Measurements from ENCODE around the gene CGNL1. TPM values are rescaled to one million over a fixed set of nuclear protein-coding genes. Genes with fewer than 3 reads are reported as not detected.

CGNL1 gene
- total RNA-seq, 1 experiment from 2014 or later = 34.6 TPM

- Histone ChIP-seq H3K79me1 (ENCODE audit: insufficient read depth, low read depth, low read length, poor library complexity, severe bottlenecking) (no peaks in the 10 kb centered on the region), H3K79me2 (ENCODE audit: insufficient read depth, low read length) (no peaks in the 10 kb centered on the region), H3K4me2 (ENCODE audit: insufficient read depth, insufficient read length, low read length) (no peak overlapping the region), H3K23me2 (ENCODE audit: insufficient read length, low read depth, low read length, poor library complexity, severe bottlenecking) (peaks cover 3% of the 10 kb centered on the region), H2BK12ac (ENCODE audit: insufficient read length, low read depth, low read length) (no peak overlapping the region), H2BK120ac (ENCODE audit: low read depth, low read length, poor library complexity, severe bottlenecking) (no peak overlapping the region), H3K18ac (ENCODE audit: insufficient read length, low read depth, low read length) (no peak overlapping the region), H4K5ac (ENCODE audit: insufficient read length, low read depth, low read length) (no peak overlapping the region), H2BK5ac (ENCODE audit: insufficient read length, low read length) (no peak overlapping the region), H2AK5ac (ENCODE audit: insufficient read length, low read length) (no peak overlapping the region), H3K56ac (ENCODE audit: insufficient read length, low read depth, low read length) (no peak overlapping the region), H3K27me3 (ENCODE audit: insufficient read depth, low read length) (no peaks in the 10 kb centered on the region), H2BK20ac (ENCODE audit: low read depth, low read length, poor library complexity, severe bottlenecking) (no peak overlapping the region), H3K4me1 (ENCODE audit: insufficient read depth, low read length) (no peaks in the 10 kb centered on the region), H3K23ac (ENCODE audit: insufficient read length, low read depth, low read length) (no peak overlapping the region), H2AFZ (ENCODE audit: low read length) (no peak overlapping the region), H3K4ac (ENCODE audit: low read depth, low read length) (no peak overlapping the region), H3K9me3 (ENCODE audit: control insufficient read depth, low read depth, low read length) (no peaks in the 10 kb centered on the region), H3T11ph (ENCODE audit: low read length) (no peak overlapping the region), H4K91ac (ENCODE audit: insufficient read length, low read depth, low read length) (no peak overlapping the region), H4K8ac (replicated peaks; ENCODE audit: insufficient read length, low read depth, low read length) (no peak overlapping the region), H3K14ac (ENCODE audit: insufficient read depth, low read length) (no peak overlapping the region), H3K27ac (ENCODE audit: insufficient read length, low read depth, low read length) (no peak overlapping the region), H4K20me1 (ENCODE audit: control insufficient read depth, insufficient read depth, insufficient read length) (no peaks in the 10 kb centered on the region), H3K9ac (ENCODE audit: extremely low read depth, insufficient read length, low read length) (no peak overlapping the region), H2BK15ac (ENCODE audit: low read depth, low read length) (no peak overlapping the region)
- no peak for DNase-seq
- TF ChIP-seq CTCF (conservative IDR thresholded peaks at IDR 0.05) = no peak
- Mint-ChIP-seq H3K27me3 (ENCODE audit: low read depth) (peaks cover 55% of the 10 kb centered on the region), H3K4me3 (no peak overlapping the region; a peak in 1 of 5 replicates), H3K9me3 (no peaks in the 10 kb centered on the region), H3K4me1 (peaks cover 10 to 11% of the 10 kb centered on the region in 2 experiments), H3K36me3 (ENCODE audit: insufficient read depth in 1 of 3, low read depth in 3 of 3) (no peaks in the 10 kb centered on the region), H3K27ac (no peak overlapping the region)
- no CpG with 5 or more reads among the region's 2 CpGs for WGBS (ENCODE audit: extremely low coverage, insufficient read length, low lambda C conversion rate)
Observed at GRCh38 chr15:57589754-57590153, 213.4 kb downstream of the CGNL1 start.
